GM15510 (cell line): ENCODE data around the gene ODC1.

Experiments
- POLR2A ChIP-seq: IDR thresholded peaks from 3 replicates; pipeline ENCODE4 v1.6.1; 2011; ENCODE audit warnings: borderline replicate concordance; ENCODE audit not compliant: insufficient read length; ENCODE audit errors: extremely low read depth

The ODC1 gene

DNA sequence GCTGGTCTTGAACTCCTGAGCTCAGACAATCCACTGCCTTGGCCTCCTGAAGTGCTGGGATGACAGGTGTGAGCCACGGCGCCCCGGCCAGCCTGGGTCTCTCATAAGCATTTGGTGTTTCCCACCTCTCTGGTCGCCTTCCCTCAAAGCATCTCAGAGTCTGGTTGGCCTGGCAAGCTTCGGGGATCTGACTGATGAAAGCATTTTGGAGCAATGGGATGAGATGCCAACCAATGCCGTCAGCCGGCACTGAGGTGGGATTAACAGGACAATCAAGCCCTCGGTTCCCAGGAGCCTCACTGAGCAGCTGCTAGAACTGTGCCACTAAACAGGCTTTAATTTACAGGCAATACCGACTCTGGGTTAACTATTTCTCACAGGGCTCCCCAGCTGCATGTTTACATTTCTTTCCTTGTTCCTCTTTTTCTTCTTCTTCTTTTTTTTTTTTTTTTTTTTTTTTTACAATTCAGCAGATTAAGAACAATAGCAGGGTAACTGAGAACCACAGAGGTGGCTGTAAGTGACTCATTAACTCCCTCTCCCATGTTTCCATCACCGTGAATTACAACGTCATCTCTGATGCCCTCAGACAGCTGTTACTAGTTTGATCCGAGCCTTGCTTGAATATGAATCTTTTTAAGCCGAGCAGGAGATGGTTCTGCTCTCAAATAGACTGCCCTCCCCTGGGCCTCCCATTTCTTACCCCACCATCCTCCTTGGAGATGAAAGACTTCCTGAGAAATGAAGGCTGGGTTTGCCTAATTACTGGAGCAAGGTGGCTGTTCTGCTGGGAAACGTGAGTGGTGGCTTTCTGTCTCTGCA lies 37.9 kb downstream of the ODC1 start:
- no peak for TF ChIP-seq POLR2A

- TF ChIP-seq POLR2A = no peak
Measured at GRCh38 chr2:10408649-10409579, 39.2 kb downstream of the ODC1 start.

DNA sequence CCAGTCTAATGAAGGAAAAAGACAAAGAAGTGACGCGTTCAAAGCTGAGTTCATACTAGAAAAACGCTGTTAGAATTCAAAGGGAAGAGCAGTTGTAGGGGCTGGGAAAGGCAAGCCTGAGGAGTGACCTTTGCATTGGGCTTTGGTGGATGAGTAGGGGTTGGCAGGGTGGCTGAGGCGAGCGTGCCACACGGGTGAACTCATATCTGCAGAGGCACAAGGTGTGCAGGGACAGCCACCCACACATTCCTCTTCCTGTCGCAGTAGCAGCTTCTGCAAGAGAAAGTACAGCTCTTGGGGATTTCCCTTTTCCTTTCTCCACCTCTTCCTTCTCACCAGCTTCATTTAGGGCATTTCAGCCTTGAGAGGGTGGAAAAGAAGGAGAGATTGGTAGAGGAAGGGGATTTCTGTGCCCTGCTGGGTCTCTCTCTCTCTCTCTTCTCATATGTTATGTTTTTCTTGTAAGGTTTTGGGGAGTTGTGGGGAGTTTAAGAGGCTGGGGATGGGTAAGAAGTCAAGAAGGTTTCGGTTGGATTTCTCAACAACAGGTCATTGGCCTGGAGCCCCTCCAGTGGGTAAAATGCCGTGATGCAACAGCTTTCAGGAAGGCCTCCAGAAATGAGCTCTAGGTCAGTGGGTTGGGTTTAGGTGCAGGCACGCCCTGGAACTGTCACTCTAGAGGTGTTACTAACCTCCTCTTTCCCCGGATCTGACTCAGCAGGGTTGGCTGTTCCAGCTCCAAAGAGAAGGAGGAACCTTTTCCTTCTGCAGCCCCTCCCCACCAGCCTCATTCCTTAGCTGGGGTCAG lies 40.1 kb downstream of the ODC1 start:
- no peak for TF ChIP-seq POLR2A

DNA sequence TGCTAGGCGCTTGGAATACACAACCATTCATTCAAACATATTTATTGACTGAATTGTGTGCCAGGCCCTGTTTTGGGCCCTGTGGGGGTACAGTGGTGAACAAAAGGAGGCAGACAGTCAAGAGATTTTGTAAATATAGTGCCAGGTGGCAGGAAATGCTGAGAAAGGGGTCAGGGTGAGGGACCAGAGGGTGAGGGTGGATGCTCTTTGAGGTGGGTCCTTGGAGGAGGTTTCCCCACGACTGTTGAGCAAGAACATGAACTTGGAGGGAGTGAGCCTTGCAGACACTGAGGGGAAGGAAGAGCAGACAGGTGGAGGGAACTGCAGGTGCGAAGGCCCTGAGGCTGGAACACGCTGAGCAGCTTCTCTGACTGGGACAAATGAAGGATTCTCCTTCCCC lies 40.7 kb downstream of the ODC1 start:
- TF ChIP-seq POLR2A = no peak

DNA sequence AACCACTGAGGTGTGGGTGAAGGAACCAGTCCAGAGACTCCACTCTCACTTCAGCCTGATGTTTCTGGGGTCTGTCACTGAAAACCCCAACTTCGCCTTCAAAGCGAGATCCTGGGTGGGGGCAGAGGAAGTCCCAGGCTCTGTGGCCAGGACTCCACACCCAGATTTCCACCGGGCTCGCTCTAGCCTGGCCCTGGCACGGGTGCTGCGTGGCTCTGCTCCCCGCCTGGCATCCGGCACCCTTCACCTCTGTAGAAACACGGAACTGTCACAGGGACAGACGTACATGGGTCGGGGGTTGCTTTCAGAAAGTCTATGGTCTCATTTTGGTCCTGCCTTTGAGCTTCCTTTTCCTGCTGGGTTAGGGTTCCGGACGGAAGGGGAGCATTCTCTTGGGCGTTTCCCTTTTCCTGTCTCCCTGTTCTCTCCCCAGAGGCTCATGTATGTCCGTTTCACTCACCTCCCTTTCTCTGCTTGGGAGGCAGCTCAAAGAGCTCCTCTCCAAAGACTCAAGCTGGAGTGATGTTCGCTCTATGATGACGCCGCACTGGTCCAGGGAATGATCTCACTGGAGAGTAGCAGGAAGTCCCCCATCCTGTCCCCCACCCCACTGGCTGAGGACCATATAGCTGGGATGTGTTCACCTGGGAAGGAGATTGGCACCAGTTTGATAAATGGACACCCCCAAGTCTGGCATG lies 41.5 kb downstream of the ODC1 start:
- no peak for TF ChIP-seq POLR2A

GRCh38 chr2:10406016-10406415 lies 42.1 kb downstream of the ODC1 start:
- no peak for TF ChIP-seq POLR2A

DNA sequence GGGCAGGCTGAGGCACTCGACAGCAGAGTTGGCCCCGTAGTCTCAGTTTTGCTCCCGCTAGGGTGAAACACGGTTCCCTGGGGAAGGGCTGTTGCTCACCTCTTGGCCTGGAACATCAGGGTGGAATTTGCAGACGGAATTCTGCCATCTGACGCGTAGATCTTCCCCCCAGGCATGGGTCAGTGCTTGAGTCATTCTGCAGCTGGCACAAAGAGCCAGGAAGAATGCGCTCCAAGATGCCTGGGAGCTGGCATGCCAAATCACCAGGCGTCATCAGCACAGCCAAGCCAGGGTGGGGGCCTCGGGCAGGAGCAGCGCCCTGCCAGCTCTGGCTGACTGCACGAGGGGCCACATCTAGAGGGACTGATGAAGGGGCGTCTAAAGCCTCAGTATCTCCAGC lies 42.7 kb downstream of the ODC1 start:
- no peak for TF ChIP-seq POLR2A

GRCh38 chr2:10404324-10405143 lies 43.6 kb downstream of the ODC1 start:
- no peak for TF ChIP-seq POLR2A

GRCh38 chr2:10402653-10403215 lies 45.4 kb downstream of the ODC1 start:
- TF ChIP-seq POLR2A = no peak

- TF ChIP-seq POLR2A = no peak
Measured at GRCh38 chr2:10402062-10402585, 46.0 kb downstream of the ODC1 start.

GRCh38 chr2:10400978-10401951 lies 46.9 kb downstream of the ODC1 start:
- no peak for TF ChIP-seq POLR2A

GRCh38 chr2:10400568-10400977 lies 47.6 kb downstream of the ODC1 start:
- TF ChIP-seq POLR2A = no peak
